DMS153 treated with DMSO at 0.1 percent for 48 hours (cell line): ENCODE data around the gene FASTKD1.
A peak's percentile ranks its signal among the peaks of the same experiment; 100 is the strongest.
"Not testable (repeated sequence)": the region's sequence is repeated elsewhere in the genome, so short reads cannot be mapped to it uniquely, and the experiment has no call there.

Experiments used
- DNase-seq: peaks from one replicate; lab custom pipeline; 2025; ENCODE audit not compliant: unreplicated experiment; lab: John Stamatoyannopoulos, UW

FASTKD1 gene, protein sequence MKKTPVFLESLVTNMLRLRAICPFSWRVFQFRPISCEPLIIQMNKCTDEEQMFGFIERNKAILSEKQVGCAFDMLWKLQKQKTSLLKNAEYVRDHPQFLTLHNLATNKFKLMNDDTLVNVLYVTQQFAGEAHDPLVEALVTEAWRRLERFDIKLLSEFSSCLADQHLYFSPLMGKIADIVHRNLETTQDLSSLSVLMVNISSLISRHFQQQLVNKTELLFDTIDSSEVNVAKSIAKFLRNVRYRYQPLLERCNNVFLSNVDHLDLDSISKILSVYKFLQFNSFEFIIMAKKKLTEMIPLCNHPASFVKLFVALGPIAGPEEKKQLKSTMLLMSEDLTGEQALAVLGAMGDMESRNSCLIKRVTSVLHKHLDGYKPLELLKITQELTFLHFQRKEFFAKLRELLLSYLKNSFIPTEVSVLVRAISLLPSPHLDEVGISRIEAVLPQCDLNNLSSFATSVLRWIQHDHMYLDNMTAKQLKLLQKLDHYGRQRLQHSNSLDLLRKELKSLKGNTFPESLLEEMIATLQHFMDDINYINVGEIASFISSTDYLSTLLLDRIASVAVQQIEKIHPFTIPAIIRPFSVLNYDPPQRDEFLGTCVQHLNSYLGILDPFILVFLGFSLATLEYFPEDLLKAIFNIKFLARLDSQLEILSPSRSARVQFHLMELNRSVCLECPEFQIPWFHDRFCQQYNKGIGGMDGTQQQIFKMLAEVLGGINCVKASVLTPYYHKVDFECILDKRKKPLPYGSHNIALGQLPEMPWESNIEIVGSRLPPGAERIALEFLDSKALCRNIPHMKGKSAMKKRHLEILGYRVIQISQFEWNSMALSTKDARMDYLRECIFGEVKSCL

GRCh38 chr2:169573160-169573973, at the start of gene FASTKD1:
TSS of gene FASTKD1 (minus strand) at chr2:169573865. CDS start at chr2:169572029, 1,836 bp downstream.
- peak; percentile 94 for DNase-seq

DNA sequence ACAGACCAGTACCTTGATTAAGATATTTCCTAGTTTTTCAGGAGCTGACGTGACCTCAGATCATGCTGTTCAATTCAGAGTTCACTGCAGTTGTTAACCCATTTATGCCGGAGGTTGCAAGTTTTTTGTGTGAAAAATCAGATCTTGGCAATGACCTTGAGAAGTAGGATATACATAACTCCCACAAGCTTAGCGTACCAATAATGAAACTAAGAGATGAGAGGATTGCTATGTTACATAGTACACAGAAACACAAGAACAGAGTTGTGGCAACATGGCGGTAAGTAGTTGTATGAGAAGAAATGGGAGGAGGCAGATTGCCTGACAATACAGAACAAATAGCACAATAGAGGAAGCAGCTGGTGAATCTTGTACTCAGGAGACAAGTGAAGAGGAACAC, 49.6 kb upstream of the FASTKD1 start:
- no peak for DNase-seq

- no peak for DNase-seq
Observed at GRCh38 chr2:169620509-169620908, 46.8 kb upstream of the FASTKD1 start.

- DNase-seq: no peak
Observed at GRCh38 chr2:169619946-169620345, 46.3 kb upstream of the FASTKD1 start.

GRCh38 chr2:169615982-169616381, 42.3 kb upstream of the FASTKD1 start:
- not testable (repeated sequence) for DNase-seq

- DNase-seq: no peak
Observed at GRCh38 chr2:169613876-169614275, 40.2 kb upstream of the FASTKD1 start.

DNA sequence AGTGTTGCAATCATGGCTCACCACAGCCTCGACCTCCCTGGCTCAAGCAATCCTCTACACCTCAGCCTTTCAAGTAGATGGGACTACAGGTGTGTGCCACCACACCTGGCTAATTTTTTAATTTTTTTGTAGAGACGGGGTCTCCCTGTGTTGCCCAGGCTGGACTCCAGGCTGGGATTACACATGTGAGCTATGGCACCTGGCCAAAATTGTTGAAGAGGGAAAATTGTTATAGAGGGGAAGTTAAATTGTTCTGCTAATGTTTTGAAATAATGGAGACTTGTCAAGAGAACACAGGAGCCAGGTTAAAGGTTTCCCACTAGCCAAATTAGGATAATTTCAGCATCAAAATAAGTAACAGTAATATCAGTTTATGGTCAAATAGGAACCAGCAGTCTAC, 35.6 kb upstream of the FASTKD1 start:
- no peak for DNase-seq

GRCh38 chr2:169599568-169599967, 25.9 kb upstream of the FASTKD1 start:
- no peak for DNase-seq

GRCh38 chr2:169598982-169599381, 25.3 kb upstream of the FASTKD1 start:
- no peak for DNase-seq

GRCh38 chr2:169596546-169596945, 22.9 kb upstream of the FASTKD1 start:
- DNase-seq: not testable (repeated sequence)

DNA sequence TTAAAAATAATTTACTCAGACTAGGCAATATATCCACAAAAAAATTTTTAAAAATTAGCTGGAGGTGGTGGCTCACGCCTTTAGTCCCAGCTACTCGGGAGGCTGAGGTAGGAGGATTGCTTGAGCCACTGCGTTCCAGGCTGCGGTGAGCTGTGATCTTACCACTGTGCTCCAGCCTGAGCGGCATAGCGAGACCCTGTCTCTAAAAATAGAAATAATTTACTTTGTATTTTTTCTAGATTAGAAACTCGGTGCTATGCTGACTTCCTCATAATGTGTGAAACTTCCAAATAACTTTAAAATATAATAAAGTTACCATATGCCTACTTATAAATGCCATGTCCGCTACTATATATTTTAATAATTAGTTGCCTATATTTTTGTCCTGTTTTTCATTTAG, 17.1 kb upstream of the FASTKD1 start:
- no peak for DNase-seq

- DNase-seq: no peak
Observed at GRCh38 chr2:169585673-169586072, 12.0 kb upstream of the FASTKD1 start.

GRCh38 chr2:169584005-169584877, 10.6 kb upstream of the FASTKD1 start, which contains the start of gene PPIG:
TSS of gene PPIG (plus strand) at chr2:169584351. CDS start at chr2:169604042, 19,691 bp downstream.
- peak; percentile 76 for DNase-seq

DNA sequence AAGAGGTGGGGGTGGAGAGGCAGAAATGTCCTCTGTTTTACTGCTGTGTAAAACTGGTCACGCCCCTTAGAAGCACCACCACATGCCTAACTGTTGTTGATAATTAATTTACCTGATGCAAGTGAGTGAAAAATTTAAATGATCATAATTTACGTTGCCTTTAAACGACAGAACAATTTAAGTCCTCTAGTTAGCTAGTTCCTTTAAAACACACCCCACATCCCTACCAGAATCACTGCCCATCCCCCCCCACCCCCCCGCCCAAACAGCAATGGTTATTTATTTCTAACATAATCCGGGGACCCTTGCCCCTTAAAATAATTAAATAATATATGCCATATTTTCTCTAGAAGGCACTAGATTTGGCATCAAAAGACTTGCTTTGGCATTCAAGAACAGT, 9.9 kb upstream of the FASTKD1 start:
- no peak for DNase-seq

- not testable (repeated sequence) for DNase-seq
Observed at GRCh38 chr2:169582552-169583266, 9.0 kb upstream of the FASTKD1 start.

- DNase-seq: no peak
Observed at GRCh38 chr2:169579044-169579443, 5.4 kb upstream of the FASTKD1 start.

DNA sequence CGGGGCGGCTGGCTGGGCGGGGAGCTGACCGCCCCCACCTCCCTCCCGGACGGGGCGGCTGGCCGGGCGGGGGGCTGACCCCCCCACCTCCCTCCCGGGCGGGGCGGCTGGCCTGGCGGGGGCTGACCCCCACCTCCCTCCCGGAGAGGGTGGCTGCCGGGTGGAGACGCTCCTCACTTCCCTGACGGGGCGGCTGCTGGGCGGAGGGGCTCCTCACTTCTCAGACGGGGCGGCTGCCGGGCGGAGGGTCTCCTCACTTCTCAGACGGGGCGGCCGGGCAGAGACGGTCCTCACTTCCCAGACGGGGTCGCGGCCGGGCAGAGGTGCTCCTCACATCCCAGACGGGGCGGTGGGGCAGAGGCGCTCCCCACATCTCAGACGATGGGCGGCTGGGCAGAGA, 1.6 kb upstream of the FASTKD1 start:
- DNase-seq: not testable (repeated sequence)

DNA sequence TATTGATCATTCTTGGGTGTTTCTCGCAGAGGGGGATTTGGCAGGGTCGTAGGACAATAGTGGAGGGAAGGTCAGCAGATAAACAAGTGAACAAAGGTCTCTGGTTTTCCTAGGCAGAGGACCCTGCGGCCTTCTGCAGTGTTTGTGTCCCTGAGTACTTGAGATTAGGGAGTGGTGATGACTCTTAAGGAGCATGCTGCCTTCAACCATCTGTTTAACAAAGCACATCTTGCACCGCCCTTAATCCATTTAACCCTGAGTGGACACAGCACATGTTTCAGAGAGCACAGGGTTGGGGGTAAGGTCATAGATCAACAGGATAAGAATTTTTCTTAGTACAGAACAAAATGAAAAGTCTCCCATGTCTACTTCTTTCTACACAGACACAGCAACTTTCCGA, 874 bp upstream of the FASTKD1 start:
- DNase-seq: not testable (repeated sequence)

GRCh38 chr2:169573974-169574299, 272 bp upstream of the FASTKD1 start:
- DNase-seq: no peak

- DNase-seq: no peak
Observed at GRCh38 chr2:169572821-169573159, 875 bp downstream of the FASTKD1 start.
